GM13976 (cell line): ENCODE results near the gene TRAF6.

Experiments
- DNase-seq: peaks from one replicate; pipeline ENCODE4 v3.0.0; 2012; ENCODE audit warnings: low spot score
- CTCF ChIP-seq: IDR thresholded peaks from 2 replicates; pipeline ENCODE4 v1.5.1; 2012; ENCODE audit warnings: borderline replicate concordance, mild to moderate bottlenecking; ENCODE audit not compliant: insufficient read depth; ENCODE audit errors: extremely low read depth, missing control alignments, control extremely low read depth
- in situ Hi-C: fragments of 300-500 bp; cut with MboI; formaldehyde crosslinking; loops from one replicate; pipeline ENCODE4 v1.12.0; 2022; ENCODE audit warnings: low sequenced_read_pairs, mixed read lengths, inconsistent platforms; ENCODE audit not compliant: unreplicated experiment

Gene TRAF6

DNA sequence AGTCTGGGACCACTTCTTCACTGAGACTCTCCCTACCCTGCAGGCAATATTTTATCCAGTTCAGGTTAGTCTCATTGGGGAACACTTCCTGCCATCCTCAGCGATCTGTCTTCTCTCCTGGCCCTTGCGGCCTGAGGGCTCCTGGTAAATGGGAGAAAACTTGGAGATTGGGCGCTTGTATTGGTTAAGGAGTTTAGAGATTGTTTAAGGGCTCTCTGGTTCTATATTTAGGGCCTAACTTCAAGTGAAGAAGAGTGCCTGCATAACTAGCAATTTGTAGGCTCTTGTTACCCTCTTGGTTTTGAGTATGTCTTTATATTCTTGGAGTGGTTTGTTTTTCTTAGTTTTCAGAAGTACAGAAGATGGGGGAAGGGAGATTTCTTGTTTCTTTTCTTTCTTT, 72.7 kb downstream of the TRAF6 start:
- no peak for DNase-seq
- TF ChIP-seq CTCF = no peak
- in situ Hi-C loops = no loop called here
